Effector memory CD4-positive, alpha-beta T cell (primary cell): ENCODE measurements around the gene HFE.

Source experiments
- DNase-seq, 3 donors: peaks; one replicate each; pipeline ENCODE4 v3.0.0-alpha.2; 2020
- H3K27ac ChIP-seq: 2 replicates; pipeline ENCODE4 v1.7.0; 2013; ENCODE audit warnings: mild to moderate bottlenecking, low read length, moderate library complexity; ENCODE audit not compliant: insufficient read depth, poor library complexity, severe bottlenecking
- H3K27me3 ChIP-seq: replicated peaks from 2 replicates; pipeline ENCODE4 v1.7.0; 2013; ENCODE audit warnings: mild to moderate bottlenecking, low read length; ENCODE audit not compliant: insufficient read depth, control insufficient read depth, poor library complexity, severe bottlenecking
- H3K36me3 ChIP-seq: 2 replicates; pipeline ENCODE4 v1.7.0; 2013; ENCODE audit warnings: mild to moderate bottlenecking, low read length, moderate library complexity; ENCODE audit not compliant: control insufficient read depth, insufficient read depth
- H3K4me1 ChIP-seq: 2 replicates; pipeline ENCODE4 v1.7.0; 2013; ENCODE audit warnings: low read length, mild to moderate bottlenecking; ENCODE audit not compliant: control insufficient read depth, insufficient read depth, poor library complexity, severe bottlenecking
- H3K4me3 ChIP-seq: 2 replicates; pipeline ENCODE4 v1.7.0; 2013; ENCODE audit warnings: low read length, low read depth, mild to moderate bottlenecking; ENCODE audit not compliant: insufficient read depth, poor library complexity, severe bottlenecking
- H3K9me3 ChIP-seq: 2 replicates; pipeline ENCODE4 v1.7.0; 2013; ENCODE audit warnings: mild to moderate bottlenecking, low read length, moderate library complexity; ENCODE audit not compliant: control insufficient read depth

HFE gene

DNA sequence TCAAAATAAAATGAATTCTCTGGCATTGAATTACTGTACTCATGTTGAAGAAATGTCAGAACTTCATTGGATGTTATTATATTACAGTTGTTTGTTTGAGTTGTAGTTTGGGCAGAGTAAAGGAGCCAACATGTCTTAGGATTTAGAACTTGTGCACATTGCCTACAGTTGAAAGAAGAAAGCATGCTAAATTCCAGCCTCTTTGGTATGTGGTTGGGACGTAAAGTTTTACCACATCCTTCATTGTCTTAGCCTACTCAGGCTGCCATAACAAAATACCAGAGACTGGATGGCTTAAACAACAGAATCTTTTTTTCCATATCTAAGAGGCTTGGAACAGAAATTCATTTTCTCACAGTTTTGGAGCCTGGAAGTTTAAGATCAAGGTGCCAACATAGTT, 42.4 kb downstream of the HFE start:
- H3K4me3 ChIP-seq = no peak overlapping the region
- H3K4me1 ChIP-seq = peaks cover 22% of the 10 kb centered on the region
- H3K27me3 ChIP-seq = no peaks in the 10 kb centered on the region
- no peak overlapping the region for H3K27ac ChIP-seq
- no peak for DNase-seq
- H3K9me3 ChIP-seq = no peaks in the 10 kb centered on the region
- no peaks in the 10 kb centered on the region for H3K36me3 ChIP-seq

DNA sequence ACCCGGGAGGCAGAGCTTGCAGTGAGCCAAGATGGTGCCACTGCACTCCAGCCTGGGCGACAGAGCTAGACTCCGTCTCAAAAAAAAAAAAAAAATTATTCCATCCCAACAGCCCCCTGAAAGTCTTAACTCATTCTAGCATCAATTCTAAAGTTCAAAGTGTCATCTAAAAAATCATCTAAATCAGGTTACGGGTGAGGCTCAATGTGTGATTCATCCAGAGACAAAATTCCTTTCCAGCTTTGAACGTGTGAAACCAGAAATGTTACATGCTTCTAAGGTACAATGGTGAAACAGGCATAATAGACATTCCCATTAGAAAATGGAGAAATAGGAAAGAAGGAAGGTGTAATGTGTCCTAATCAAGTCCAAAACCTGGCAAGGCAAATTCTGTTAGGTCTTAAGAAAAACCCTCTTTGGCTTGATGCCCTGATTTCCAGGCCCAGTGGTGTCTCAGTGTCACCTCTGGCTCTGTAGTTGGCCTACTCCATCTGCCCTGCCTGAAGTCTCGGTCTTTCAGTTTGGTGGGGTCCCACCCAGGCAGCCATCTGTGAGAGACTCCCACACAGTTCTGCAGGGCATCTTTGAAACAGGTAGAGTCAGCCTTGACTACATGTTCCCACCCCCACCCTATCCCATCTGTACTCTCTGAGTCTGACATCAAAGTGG, 43.5 kb downstream of the HFE start:
- no peaks in the 10 kb centered on the region for H3K9me3 ChIP-seq
- no peak overlapping the region for H3K27ac ChIP-seq
- DNase-seq = no peak
- no peaks in the 10 kb centered on the region for H3K27me3 ChIP-seq
- H3K4me1 ChIP-seq = peaks cover 18% of the 10 kb centered on the region
- H3K36me3 ChIP-seq = no peaks in the 10 kb centered on the region
- no peak overlapping the region for H3K4me3 ChIP-seq

DNA sequence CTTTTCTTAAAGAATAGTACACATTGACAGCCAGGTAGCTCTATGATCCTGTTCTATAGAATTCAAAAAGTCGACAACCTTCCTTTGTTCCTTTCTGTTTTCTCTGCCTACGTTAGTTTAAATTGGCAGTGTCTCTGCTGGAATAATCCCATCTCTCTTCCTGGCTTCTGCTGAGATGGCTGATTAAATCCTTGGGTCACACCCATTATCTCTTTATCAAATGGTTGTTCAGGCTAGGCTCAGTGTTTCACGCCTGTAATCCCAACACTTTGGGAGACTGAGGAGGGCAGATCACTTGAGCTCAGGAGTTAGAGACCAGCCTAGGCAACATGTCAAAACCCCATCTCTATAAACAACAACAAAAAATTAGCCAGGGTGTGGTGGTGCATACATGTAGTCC, 44.4 kb downstream of the HFE start:
- H3K36me3 ChIP-seq = no peaks in the 10 kb centered on the region
- H3K27ac ChIP-seq = no peak overlapping the region
- no peaks in the 10 kb centered on the region for H3K27me3 ChIP-seq
- H3K9me3 ChIP-seq = no peaks in the 10 kb centered on the region
- H3K4me3 ChIP-seq = no peak overlapping the region
- DNase-seq = no peak
- peaks cover 9% of the 10 kb centered on the region for H3K4me1 ChIP-seq

DNA sequence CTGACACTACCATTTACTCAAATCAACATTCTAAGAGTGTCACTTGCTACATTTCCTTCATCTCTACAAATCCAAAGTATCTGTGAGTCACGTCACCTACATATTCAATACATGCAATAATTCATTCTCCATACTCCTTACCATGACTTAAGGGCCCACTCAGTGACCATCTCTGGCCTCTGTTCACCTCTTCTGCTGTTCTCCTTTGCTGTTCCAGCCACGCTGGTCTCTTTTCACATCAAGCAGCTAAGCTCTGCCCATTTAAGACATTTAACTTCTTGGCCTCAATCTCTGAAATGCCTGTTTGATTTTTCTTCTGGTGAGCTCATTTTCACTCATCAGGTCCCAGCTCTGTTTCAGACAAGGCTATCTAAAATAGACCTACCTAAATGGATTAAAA, 46.5 kb downstream of the HFE start:
- no peaks in the 10 kb centered on the region for H3K36me3 ChIP-seq
- no peak for DNase-seq
- H3K27ac ChIP-seq = no peak overlapping the region
- H3K4me3 ChIP-seq = no peak overlapping the region
- H3K4me1 ChIP-seq = peaks cover 2% of the 10 kb centered on the region
- no peaks in the 10 kb centered on the region for H3K27me3 ChIP-seq
- H3K9me3 ChIP-seq = no peaks in the 10 kb centered on the region

DNA sequence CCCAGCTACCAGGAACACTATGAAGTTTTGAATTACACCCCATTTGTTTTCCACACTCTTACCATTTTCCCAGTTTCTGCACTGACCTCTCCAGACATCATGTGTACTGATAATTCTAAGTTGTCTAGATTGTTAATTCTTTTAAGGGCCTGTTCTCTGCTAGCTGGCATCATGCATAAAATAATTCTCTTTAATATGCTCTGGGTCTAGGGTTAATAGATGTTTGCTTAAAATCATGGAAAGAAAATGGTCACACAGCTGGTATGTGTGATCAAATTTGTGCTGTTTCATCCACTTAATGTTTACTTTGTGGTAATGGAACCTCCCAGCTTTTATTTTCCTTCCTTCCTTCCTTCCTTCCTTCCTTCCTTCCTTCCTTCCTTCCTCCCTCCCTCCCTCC, 49.1 kb downstream of the HFE start:
- H3K36me3 ChIP-seq = no peaks in the 10 kb centered on the region
- H3K27ac ChIP-seq = no peak overlapping the region
- H3K4me3 ChIP-seq = no peak overlapping the region
- H3K27me3 ChIP-seq = no peaks in the 10 kb centered on the region
- DNase-seq = no peak
- no peaks in the 10 kb centered on the region for H3K9me3 ChIP-seq
- H3K4me1 ChIP-seq = no peaks in the 10 kb centered on the region

DNA sequence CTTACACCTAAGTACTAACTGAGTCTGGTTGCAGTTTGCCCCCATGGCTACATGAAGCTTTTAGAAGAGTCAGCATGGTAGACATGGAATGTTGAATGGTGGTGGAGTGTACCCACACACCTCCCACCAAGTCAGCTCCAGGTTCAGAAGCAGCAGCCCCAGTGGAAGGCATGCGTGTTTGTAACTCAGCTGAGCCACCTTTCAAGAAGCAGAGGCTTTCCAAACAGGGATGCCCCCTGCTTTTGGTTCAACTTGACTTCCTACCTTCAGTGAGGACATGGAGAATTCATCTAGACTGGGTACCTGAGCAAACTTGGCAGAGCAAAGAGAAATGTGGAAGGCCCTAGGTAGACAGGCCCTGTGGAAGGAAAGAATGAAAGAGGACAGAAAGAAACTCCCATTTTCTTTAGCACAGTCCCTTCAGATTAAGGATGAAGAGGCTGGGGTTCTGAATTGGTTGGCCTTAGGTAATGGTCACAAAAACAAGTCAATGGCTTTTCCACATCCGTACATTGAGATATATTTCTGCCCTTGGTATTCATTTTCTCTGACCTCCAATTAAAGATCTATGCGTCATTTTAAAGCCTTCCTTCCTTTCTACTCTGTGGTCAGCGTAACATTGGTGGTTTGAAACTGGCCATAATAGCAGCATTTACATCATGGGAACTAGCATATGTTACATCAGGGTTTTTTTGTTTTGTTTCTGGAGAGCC, 53.2 kb downstream of the HFE start:
- Histone ChIP-seq H3K27me3 (no peaks in the 10 kb centered on the region), H3K4me1 (no peaks in the 10 kb centered on the region), H3K4me3 (no peak overlapping the region), H3K9me3 (no peaks in the 10 kb centered on the region), H3K36me3 (no peaks in the 10 kb centered on the region), H3K27ac (no peak overlapping the region)
- DNase-seq = no peak

DNA sequence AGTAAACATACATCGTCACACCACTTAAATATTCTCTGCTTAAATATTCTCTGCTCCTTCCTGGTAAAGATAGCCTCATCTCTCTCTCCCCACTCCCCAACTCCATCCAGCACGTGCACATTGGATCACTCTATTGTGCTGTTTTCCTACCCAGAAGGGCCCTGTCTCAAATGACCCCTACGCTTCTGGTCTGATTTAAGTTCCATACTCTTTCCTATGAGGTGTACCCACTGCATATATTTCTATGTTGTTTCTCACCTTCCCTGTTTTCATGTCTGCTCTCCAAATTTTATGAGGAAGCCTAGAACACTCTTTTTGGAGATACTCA, 53.7 kb downstream of the HFE start:
- no peaks in the 10 kb centered on the region for H3K9me3 ChIP-seq
- H3K4me1 ChIP-seq = no peaks in the 10 kb centered on the region
- no peaks in the 10 kb centered on the region for H3K27me3 ChIP-seq
- no peak for DNase-seq
- H3K4me3 ChIP-seq = no peak overlapping the region
- H3K27ac ChIP-seq = no peak overlapping the region
- H3K36me3 ChIP-seq = no peaks in the 10 kb centered on the region

DNA sequence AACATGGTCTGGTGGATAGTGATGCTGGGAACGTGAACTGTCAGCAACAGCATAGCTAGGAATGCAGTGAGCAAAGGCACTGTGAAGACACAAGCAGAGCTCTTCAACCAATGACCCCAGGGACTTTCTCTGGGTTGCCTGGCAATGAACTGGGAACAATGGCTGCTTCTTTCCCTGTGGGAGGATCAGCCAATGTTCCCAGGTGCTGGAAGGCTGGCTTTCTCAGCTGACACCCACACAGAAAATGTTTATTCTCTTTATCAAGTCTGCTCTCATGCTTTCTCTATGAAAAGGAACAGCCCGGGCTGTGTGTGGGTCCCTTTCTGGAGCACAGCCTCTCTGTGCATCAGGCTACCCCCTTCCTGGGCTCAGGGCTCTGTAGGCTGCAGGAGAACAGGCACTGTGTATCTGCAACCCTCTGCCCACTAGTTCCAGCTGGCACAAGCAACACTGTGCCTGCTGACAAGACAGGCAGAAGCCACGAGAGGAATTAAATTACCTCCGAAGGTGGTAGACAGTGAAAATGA, 54.2 kb downstream of the HFE start:
- Histone ChIP-seq H3K4me3 (no peak overlapping the region), H3K27me3 (no peaks in the 10 kb centered on the region), H3K36me3 (no peaks in the 10 kb centered on the region), H3K9me3 (no peaks in the 10 kb centered on the region), H3K4me1 (no peaks in the 10 kb centered on the region), H3K27ac (no peak overlapping the region)
- no peak for DNase-seq

DNA sequence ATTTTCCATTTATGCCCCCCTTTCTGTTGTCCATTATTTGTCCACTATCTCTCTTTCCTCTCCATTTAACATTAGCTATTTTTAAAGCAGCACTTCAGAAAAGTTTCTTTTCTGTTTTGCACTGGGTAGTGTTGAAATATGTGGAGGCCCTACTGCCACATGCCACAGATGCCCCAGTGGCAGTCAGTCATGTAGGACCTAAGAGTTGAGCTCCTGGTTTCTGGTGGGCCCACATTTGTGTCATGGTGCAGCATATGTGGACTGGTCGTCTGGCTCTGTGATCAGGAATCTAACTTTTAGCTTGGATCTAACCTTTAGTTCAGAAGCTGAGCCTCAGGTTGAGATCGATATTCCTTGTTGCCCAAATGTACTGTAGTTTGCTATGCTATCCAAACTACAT, 54.8 kb downstream of the HFE start:
- Histone ChIP-seq H3K4me1 (no peaks in the 10 kb centered on the region), H3K27ac (no peak overlapping the region), H3K27me3 (no peaks in the 10 kb centered on the region), H3K4me3 (no peak overlapping the region), H3K36me3 (no peaks in the 10 kb centered on the region), H3K9me3 (no peaks in the 10 kb centered on the region)
- no peak for DNase-seq
